Activated T-helper 2 cell treated with anti-CD3 and anti-CD28 coated beads, Interferon-gamma antibody, Interleukin-2, Interleukin-4, amounts not matched to agents 10 μg/mL and 5 μg/mL and 100 μg/mL, durations not matched to agents 14 hours and 24 hours and 36 hours (primary cell): ENCODE data around the gene SHB. TPM values are rescaled to one million over a fixed set of nuclear protein-coding genes. Genes with fewer than 3 reads are reported as not detected.
A peak's percentile ranks its signal among the peaks of the same experiment; 100 is the strongest.

Experiments used
- DNase-seq: peaks from one replicate; pipeline ENCODE4 v3.0.0; 2021; ENCODE audit warnings: low spot score
- H3K27ac Mint-ChIP-seq: one replicate; pipeline ENCODE4 v1.8.0; 2021; ENCODE audit warnings: mixed read lengths
- H3K27me3 Mint-ChIP-seq: one replicate; pipeline ENCODE4 v1.8.0; 2021; ENCODE audit warnings: low read depth, mixed read lengths
- H3K36me3 Mint-ChIP-seq: one replicate; pipeline ENCODE4 v1.8.0; 2021; ENCODE audit warnings: low read depth, mixed read lengths
- H3K4me1 Mint-ChIP-seq: one replicate; pipeline ENCODE4 v1.8.0; 2021; ENCODE audit warnings: low read depth, mixed read lengths
- H3K4me3 Mint-ChIP-seq: one replicate; pipeline ENCODE4 v1.8.0; 2021; ENCODE audit warnings: low read depth, mild to moderate bottlenecking, moderate library complexity, mixed read lengths
- H3K9me3 Mint-ChIP-seq: one replicate; pipeline ENCODE4 v1.8.0; 2021; ENCODE audit warnings: mixed read lengths
- intact Hi-C: fragments of 100-400 bp; cut with micrococcal nuclease; formaldehyde crosslinking; loops from one replicate; pipeline ENCODE4 v1.15.1; 2023
- total RNA-seq: library from RNA; stranded (reverse); gene quantifications from 2 replicates; pipeline ENCODE4 v1.2.3, GENCODE V29; 2022

SHB gene
- total RNA-seq, 1 donor from 2014 or later, result 1.9 TPM

- Mint-ChIP-seq H3K36me3 (no peaks in the 10 kb centered on the region), H3K27me3 (no peaks in the 10 kb centered on the region), H3K4me1 (no peaks in the 10 kb centered on the region), H3K27ac (no peak overlapping the region), H3K9me3 (no peaks in the 10 kb centered on the region), H3K4me3 (no peak overlapping the region)
- DNase-seq, result no peak
- intact Hi-C loops, result no loop called here
Measured at GRCh38 chr9:38018958-38019602, 49.9 kb downstream of the SHB start.

- H3K4me3 Mint-ChIP-seq, result no peak overlapping the region
- H3K9me3 Mint-ChIP-seq, result no peaks in the 10 kb centered on the region
- intact Hi-C loops, result no loop called here
- H3K27ac Mint-ChIP-seq, result no peak overlapping the region
- H3K36me3 Mint-ChIP-seq, result no peaks in the 10 kb centered on the region
- no peaks in the 10 kb centered on the region for H3K27me3 Mint-ChIP-seq
- DNase-seq, result no peak
- no peaks in the 10 kb centered on the region for H3K4me1 Mint-ChIP-seq
Measured at GRCh38 chr9:38018241-38018957, 50.6 kb downstream of the SHB start.

DNA sequence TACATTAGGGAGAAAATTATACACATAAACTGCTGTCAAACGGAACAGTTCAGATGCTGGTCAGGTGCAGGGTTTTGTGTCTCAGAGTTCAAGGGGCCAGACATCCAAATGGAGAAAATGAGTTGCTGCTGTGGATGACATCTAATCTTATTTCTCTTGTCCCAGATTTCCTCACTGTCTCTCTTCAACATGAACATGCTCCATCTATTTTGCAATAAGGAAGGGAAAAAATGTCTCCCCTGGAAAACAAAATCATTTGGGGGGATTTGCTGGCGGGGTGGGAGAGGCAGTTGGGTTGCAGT lies 51.2 kb downstream of the SHB start:
- no peaks in the 10 kb centered on the region for H3K36me3 Mint-ChIP-seq
- no peak for DNase-seq
- no peaks in the 10 kb centered on the region for H3K4me1 Mint-ChIP-seq
- H3K9me3 Mint-ChIP-seq, result no peaks in the 10 kb centered on the region
- intact Hi-C loops, result no loop called here
- H3K27me3 Mint-ChIP-seq, result no peaks in the 10 kb centered on the region
- no peak overlapping the region for H3K27ac Mint-ChIP-seq
- H3K4me3 Mint-ChIP-seq, result no peak overlapping the region

DNA sequence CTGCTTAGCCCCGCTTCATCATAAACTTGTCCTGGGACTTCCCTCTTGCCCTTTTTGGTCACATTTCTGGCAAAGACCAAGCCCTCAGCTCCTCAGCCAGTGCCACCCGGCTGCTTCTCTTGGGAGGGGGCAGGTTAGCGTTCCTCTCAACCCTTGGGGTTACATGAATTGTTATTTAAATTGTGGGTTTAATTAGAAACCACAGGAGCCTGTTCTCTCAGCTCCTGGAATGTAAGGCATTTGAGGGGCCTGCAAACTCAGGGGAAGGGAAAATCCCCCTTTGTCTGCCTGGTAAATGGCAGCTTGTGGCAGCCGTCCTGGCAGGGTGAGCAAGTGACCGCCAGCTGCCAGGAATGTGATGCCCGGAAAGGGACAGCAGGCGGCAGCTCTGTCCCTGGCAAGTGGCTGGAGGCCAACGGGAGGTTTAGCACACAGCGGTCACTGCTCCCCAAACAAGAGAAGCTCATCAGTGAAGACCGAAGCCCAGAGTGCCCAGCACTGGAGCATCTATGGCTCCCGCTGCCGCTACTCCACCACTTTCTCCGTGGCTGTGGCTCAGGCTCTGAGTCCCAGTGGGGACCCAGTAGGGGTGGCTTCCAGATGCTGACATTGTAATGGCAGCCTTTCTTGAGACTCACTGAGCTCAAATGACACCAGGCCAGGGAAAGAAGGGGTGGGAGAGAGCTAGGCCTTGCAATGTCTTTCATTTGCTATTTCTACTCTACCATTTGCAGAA lies 51.7 kb downstream of the SHB start:
- H3K4me1 Mint-ChIP-seq, result no peaks in the 10 kb centered on the region
- intact Hi-C loops, result no loop called here
- H3K9me3 Mint-ChIP-seq, result no peaks in the 10 kb centered on the region
- H3K27me3 Mint-ChIP-seq, result no peaks in the 10 kb centered on the region
- H3K4me3 Mint-ChIP-seq, result no peak overlapping the region
- H3K27ac Mint-ChIP-seq, result no peak overlapping the region
- no peak for DNase-seq
- H3K36me3 Mint-ChIP-seq, result no peaks in the 10 kb centered on the region

DNA sequence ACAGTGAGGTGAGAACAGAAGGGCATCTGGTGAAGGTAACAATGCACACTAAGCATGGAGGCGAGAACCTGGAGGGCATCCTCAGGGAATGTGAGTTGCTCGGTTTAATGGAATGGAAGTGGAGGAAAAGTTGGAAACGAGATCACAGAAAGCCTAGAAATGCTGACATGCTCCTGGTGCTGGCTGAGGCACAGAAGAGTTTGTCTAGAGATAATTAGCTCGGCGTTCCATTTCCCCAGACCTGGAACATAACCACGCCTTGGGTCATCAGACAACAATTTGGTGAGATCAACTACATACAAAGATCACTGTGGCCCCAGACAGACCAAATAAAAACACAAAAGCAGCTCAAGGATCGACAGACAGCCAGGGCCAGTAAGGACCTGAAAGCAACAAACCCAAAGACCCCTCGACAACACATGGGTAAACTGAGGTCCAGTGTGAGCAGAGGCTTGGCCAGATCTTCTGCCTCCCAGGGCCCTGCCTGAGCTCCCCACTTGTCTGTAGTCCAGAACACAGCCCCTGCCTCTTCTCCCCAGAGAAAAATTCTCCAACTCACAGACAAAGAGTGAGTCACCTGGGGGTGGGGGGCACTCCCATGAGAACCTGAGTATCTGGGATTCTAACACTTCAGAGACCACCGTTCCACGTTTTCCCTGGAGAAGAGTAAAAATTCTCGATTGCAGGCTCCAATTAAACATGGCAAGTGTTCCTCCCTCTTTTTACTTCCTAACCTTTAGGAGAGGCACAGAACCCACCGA lies 52.5 kb downstream of the SHB start:
- no peaks in the 10 kb centered on the region for H3K9me3 Mint-ChIP-seq
- H3K4me3 Mint-ChIP-seq, result no peak overlapping the region
- intact Hi-C loops, result no loop called here
- H3K27me3 Mint-ChIP-seq, result no peaks in the 10 kb centered on the region
- no peaks in the 10 kb centered on the region for H3K4me1 Mint-ChIP-seq
- no peak for DNase-seq
- no peaks in the 10 kb centered on the region for H3K36me3 Mint-ChIP-seq
- no peak overlapping the region for H3K27ac Mint-ChIP-seq

GRCh38 chr9:38015906-38016305 lies 53.1 kb downstream of the SHB start:
- Mint-ChIP-seq H3K36me3 (no peaks in the 10 kb centered on the region), H3K4me3 (no peak overlapping the region), H3K27me3 (no peaks in the 10 kb centered on the region), H3K4me1 (no peaks in the 10 kb centered on the region), H3K9me3 (no peaks in the 10 kb centered on the region), H3K27ac (no peak overlapping the region)
- no peak for DNase-seq
- intact Hi-C loops, result no loop called here

GRCh38 chr9:38015266-38015665 lies 53.8 kb downstream of the SHB start:
- Mint-ChIP-seq H3K4me3 (no peak overlapping the region), H3K4me1 (no peaks in the 10 kb centered on the region), H3K36me3 (no peaks in the 10 kb centered on the region), H3K27me3 (no peaks in the 10 kb centered on the region), H3K27ac (no peak overlapping the region), H3K9me3 (no peaks in the 10 kb centered on the region)
- no peak for DNase-seq
- intact Hi-C loops, result no loop called here

DNA sequence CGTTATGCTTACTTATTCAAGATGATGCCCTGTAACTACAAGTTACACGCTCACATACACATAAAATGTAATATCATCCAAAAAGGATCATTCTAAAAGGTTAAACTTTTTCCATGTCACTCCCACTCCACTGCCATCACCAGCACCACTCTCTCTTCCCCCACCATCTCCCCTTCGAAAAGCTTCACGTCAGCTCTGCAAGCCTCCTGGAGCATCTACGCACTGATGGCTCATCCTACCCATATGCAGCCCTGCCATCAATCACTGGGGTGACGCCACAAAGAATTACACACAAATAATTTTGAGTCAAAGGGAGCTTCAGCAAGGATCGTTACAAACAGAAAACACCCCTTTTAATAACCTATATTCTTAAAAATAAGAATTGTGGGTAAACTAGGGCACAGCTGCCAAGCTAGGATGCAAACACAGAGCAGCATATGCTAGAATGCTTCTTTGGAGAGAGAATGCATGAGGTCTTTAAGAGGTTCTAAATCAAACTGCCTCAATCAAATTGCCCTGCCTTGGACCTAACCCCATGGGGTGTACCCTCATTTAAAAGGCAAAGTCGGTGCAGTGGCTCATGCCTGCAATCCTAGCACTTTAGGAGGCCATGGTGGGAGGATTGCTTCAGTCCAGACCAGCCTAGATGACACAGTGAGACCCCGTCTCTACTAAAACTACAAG lies 56.1 kb downstream of the SHB start:
- Mint-ChIP-seq H3K27me3 (no peaks in the 10 kb centered on the region), H3K27ac (no peak overlapping the region), H3K4me1 (peaks cover 11% of the 10 kb centered on the region), H3K36me3 (no peaks in the 10 kb centered on the region), H3K4me3 (no peak overlapping the region), H3K9me3 (no peaks in the 10 kb centered on the region)
- intact Hi-C loops, result no loop called here
- no peak for DNase-seq

- H3K9me3 Mint-ChIP-seq, result no peaks in the 10 kb centered on the region
- H3K4me1 Mint-ChIP-seq, result peaks cover 19% of the 10 kb centered on the region
- intact Hi-C loops, result no loop called here
- H3K27me3 Mint-ChIP-seq, result no peaks in the 10 kb centered on the region
- no peak overlapping the region for H3K4me3 Mint-ChIP-seq
- DNase-seq, result no peak
- no peak overlapping the region for H3K27ac Mint-ChIP-seq
- H3K36me3 Mint-ChIP-seq, result no peaks in the 10 kb centered on the region
Measured at GRCh38 chr9:38011991-38012390, 57.0 kb downstream of the SHB start.

GRCh38 chr9:38010918-38011704 lies 57.9 kb downstream of the SHB start:
- Mint-ChIP-seq H3K4me1 (peaks cover 24% of the 10 kb centered on the region), H3K27me3 (no peaks in the 10 kb centered on the region), H3K36me3 (no peaks in the 10 kb centered on the region), H3K27ac (no peak overlapping the region), H3K4me3 (no peak overlapping the region), H3K9me3 (no peaks in the 10 kb centered on the region)
- intact Hi-C loops, result no loop called here
- DNase-seq, result no peak

DNA sequence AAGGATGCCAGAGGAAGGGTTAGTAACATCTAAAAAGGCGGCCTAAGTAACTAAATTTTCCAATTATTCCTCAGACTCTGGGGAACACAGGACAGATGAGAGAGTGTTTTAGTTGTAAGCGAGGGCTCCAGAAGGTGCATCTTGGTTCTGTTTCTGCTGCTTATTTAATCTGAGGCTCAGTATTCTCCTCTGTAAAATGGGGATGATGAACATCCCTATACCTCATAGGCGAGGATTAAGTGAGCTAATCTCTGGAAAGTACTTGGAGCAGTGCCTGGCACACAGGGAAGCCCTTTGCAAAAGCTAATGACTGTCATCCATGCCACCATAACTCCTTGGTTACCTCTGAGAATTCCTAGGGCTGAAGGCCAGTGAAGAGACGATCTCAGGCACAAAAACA lies 59.0 kb downstream of the SHB start:
- DNase-seq, result no peak
- H3K27me3 Mint-ChIP-seq, result no peaks in the 10 kb centered on the region
- no peaks in the 10 kb centered on the region for H3K36me3 Mint-ChIP-seq
- intact Hi-C loops, result loop anchor here (2.0 to 10.0 kb wide), 3 partner anchors 15 to 108 kb away; partner anchors contain the start of genes SHB and SLC25A51
- H3K27ac Mint-ChIP-seq, result no peak overlapping the region
- peaks cover 26% of the 10 kb centered on the region for H3K4me1 Mint-ChIP-seq
- no peaks in the 10 kb centered on the region for H3K9me3 Mint-ChIP-seq
- no peak overlapping the region for H3K4me3 Mint-ChIP-seq

- intact Hi-C loops, result loop anchor here (2.0 to 10.0 kb wide), 3 partner anchors 14 to 107 kb away; partner anchors contain the start of genes SHB and SLC25A51
Measured at GRCh38 chr9:38009035-38009501, 60.0 kb downstream of the SHB start.

More at GRCh38 chr9:38009035-38009501, 60.0 kb downstream of the SHB start:
- no peaks in the 10 kb centered on the region for H3K27me3 Mint-ChIP-seq
- no peaks in the 10 kb centered on the region for H3K9me3 Mint-ChIP-seq
- H3K4me3 Mint-ChIP-seq, result no peak overlapping the region
- peak overlapping the region; percentile 93 for H3K27ac Mint-ChIP-seq
- H3K36me3 Mint-ChIP-seq, result no peaks in the 10 kb centered on the region
- H3K4me1 Mint-ChIP-seq, result peaks cover 26% of the 10 kb centered on the region
- DNase-seq, result no peak
